Stomach (tissue), 9 donors: Measurements from ENCODE around the gene XYLT1. TPM values are rescaled to one million over a fixed set of nuclear protein-coding genes. Genes with fewer than 3 reads are reported as not detected.
A peak's percentile ranks its signal among the peaks of the same experiment; 100 is the strongest.

Source experiments
- DNase-seq, 2 donors: peaks; one replicate each; pipeline versions ENCODE4 v3.0.0 to v3.0.0-alpha.2; 2013 to 2019
- H3K27ac ChIP-seq, 5 donors: fragments of 200-600 bp in 4 of 5; sonication (generic) in 4 of 5; one replicate each; pipeline ENCODE4 v1.5.1; 2013 to 2019; ENCODE audit warnings: mild to moderate bottlenecking in 1 of 5, moderate library complexity in 1 of 5
- H3K27me3 ChIP-seq, 3 donors: fragments of 200-600 bp; sonication (generic); one replicate each; pipeline ENCODE4 v1.5.1; 2017 to 2019; ENCODE audit warnings: mixed run types in 1 of 3
- H3K36me3 ChIP-seq, 4 donors: fragments of 200-600 bp; sonication (generic); 1 replicate in 3 of 4; 2 replicates in 1 of 4; pipeline ENCODE4 v1.5.1; 2016 to 2019
- H3K4me1 ChIP-seq, 4 donors: fragments of 200-600 bp; sonication (generic); one replicate each; pipeline ENCODE4 v1.5.1; 2016 to 2019
- H3K4me3 ChIP-seq, 4 donors: fragments of 200-600 bp; sonication (generic) in 3 of 4; one replicate each; pipeline ENCODE4 v1.5.1; 2016 to 2019; ENCODE audit warnings: mild to moderate bottlenecking in 1 of 4
- H3K9me3 ChIP-seq, 4 donors: fragments of 200-600 bp; sonication (generic); one replicate each; pipeline ENCODE4 v1.5.1; 2016 to 2019
- CTCF ChIP-seq, 7 experiments: fragments of 450-650 bp in 4 of 7; fragments of 200-600 bp in 3 of 7; sonication (generic) in 3 of 7; IDR thresholded peaks; one replicate each; pipeline ENCODE4 v1.5.1; 2016 to 2019; ENCODE audit warnings: antibody characterized with exemption in 7 of 7, control low read depth in 2 of 7, mild to moderate bottlenecking in 1 of 7
- EP300 ChIP-seq: sonication (generic); formaldehyde crosslinking; IDR thresholded peaks from one replicate; pipeline ENCODE4 v1.6.1; 2017; ENCODE audit warnings: antibody characterized with exemption
- POLR2A ChIP-seq, 4 donors: fragments of 450-650 bp; IDR thresholded peaks; one replicate each; pipeline ENCODE4 v1.6.1; 2016; ENCODE audit warnings: antibody characterized with exemption in 4 of 4, control low read depth in 2 of 4, mild to moderate bottlenecking in 1 of 4, moderate library complexity in 1 of 4
- POLR2AphosphoS5 ChIP-seq, 3 donors: sonication (generic); formaldehyde crosslinking; IDR thresholded peaks; one replicate each; pipeline ENCODE4 v1.6.1; 2016; ENCODE audit warnings: antibody characterized with exemption in 3 of 3
- WGBS, 5 donors: extraction: QIAGEN DNeasy Blood & Tissue Kit in 3 of 5; methylation state at CpG; one replicate each; pipeline versions ENCODE4 v1.1.5 to v1.1.7; 2013 to 2018; 5-methylcytosine and 5-hydroxymethylcytosine counted together
- intact Hi-C: fragments of 100-400 bp; cut with DNase I; formaldehyde crosslinking; loops from one replicate; pipeline ENCODE4 v1.15.1; 2023; ENCODE audit warnings: low total_unique reads
- polyA plus RNA-seq, 3 donors: library from polyadenylated mRNA; stranded (reverse); fragments of 200-250 nt; gene quantifications; one replicate each; pipeline ENCODE4 v1.2.3, GENCODE V29; 2013
- total RNA-seq, 5 donors: library from RNA; depleted of rRNA; stranded (reverse); fragments of >200 nt; gene quantifications; one replicate each; pipeline versions ENCODE4 v1.1.0 to v1.2.3, GENCODE V29; 2014 to 2016
- donor health status: healthy with polysubstance abuse.
- donor health status: Bipolar disorder and iron deficiency.
- donor health status: healthy.

The XYLT1 gene
- total and polyA plus RNA-seq, 8 donors = 0.87 to 59.5 (median 9.5) TPM

GRCh38 chr16:17371299-17371698 lies 99.5 kb downstream of the XYLT1 start:
- Histone ChIP-seq H3K36me3 (no peaks in the 10 kb centered on the region), H3K9me3 (no peaks in the 10 kb centered on the region), H3K4me3 (no peak overlapping the region), H3K27me3 (no peaks in the 10 kb centered on the region), H3K27ac (peak overlapping the region in 1 of 5 donors; percentile 72), H3K4me1 (peaks cover 11 to 78% (median 54%) of the 10 kb centered on the region in 4 donors)
- intact Hi-C loops = no loop called here
- no peak for DNase-seq
- TF ChIP-seq CTCF (IDR thresholded peaks at IDR 0.05) = no peak
- TF ChIP-seq POLR2AphosphoS5 (IDR thresholded peaks at IDR 0.05) = no peak
- TF ChIP-seq POLR2A (IDR thresholded peaks at IDR 0.05) = no peak
- no peak for TF ChIP-seq EP300
- 81 to 92% (median 84%) methylated on average over 2 of the region's 2 CpGs for WGBS, 5 donors

GRCh38 chr16:17370731-17371285 lies 100.0 kb downstream of the XYLT1 start:
- intact Hi-C loops = no loop called here
- no peak for DNase-seq
- WGBS, 5 donors = 27 to 69% (median 42%) methylated on average over 4 of the region's 4 CpGs
- Histone ChIP-seq H3K4me3 (no peak overlapping the region), H3K4me1 (peaks cover 11 to 78% (median 52%) of the 10 kb centered on the region in 4 donors), H3K27me3 (no peaks in the 10 kb centered on the region), H3K9me3 (no peaks in the 10 kb centered on the region), H3K36me3 (no peaks in the 10 kb centered on the region), H3K27ac (peak overlapping the region in 4 of 5 donors; percentile 45 to 81 (median 64))
- no peak for TF ChIP-seq CTCF (IDR thresholded peaks at IDR 0.05)
- no peak for TF ChIP-seq POLR2A (IDR thresholded peaks at IDR 0.05)

- no peaks in the 10 kb centered on the region for H3K27me3 ChIP-seq
- no peak overlapping the region for H3K4me3 ChIP-seq
Measured at GRCh38 chr16:17370223-17370707, 100.5 kb downstream of the XYLT1 start.

More at GRCh38 chr16:17370223-17370707, 100.5 kb downstream of the XYLT1 start:
- Histone ChIP-seq H3K4me1 (peaks cover 11 to 78% (median 49%) of the 10 kb centered on the region in 4 donors), H3K27ac (peak overlapping the region; percentile 45 to 81 (median 57)), H3K36me3 (no peaks in the 10 kb centered on the region), H3K9me3 (no peaks in the 10 kb centered on the region)
- 74 to 81% (median 78%) methylated on average over 13 of the region's 13 CpGs for WGBS, 5 donors
- peak in 1 of 2 donors; percentile 49 for DNase-seq
- intact Hi-C loops = no loop called here
- TF ChIP-seq EP300 (no peak), POLR2AphosphoS5 (IDR thresholded peaks at IDR 0.05) (no peak), POLR2A (IDR thresholded peaks at IDR 0.05) (no peak), CTCF (IDR thresholded peaks at IDR 0.05) (no peak)
